Measurements from ENCODE around the gene ZNF519.

The ZNF519 gene

DNA sequence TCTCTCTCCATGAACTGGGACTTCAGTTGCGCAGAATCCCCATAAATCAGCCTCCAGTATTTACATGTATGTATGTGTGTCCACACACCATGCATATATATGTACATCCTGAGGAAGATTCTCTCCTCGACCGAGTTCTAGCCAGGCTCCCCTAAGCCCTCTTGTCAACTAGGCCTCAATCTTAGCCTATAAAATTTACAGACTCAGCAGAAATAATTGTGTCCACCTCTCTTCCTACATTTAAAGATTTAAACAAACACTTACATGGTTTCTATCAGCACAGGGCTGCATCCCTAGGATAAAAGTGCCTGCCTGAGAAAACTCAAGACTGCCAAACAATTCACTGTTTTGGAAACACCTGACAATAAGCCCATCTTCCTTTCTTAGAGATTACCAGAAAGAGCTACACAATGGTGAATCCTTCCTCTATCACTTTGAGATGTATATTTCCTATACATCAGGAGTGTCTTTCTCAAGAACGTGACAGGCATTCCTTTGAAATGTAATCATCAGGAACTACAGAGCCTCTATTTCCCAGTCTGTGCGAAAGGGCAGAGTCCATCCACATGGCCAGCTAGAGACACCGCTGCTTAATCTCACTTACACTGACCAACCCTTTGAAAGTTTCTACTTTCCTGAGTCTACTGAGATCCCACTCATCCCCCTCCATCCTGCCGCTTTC is 39.5 kb downstream of the ZNF519 start:
- WGBS (ENCODE audit: insufficient coverage, insufficient read length): no CpG with 5 or more reads among the region's 7 CpGs

DNA sequence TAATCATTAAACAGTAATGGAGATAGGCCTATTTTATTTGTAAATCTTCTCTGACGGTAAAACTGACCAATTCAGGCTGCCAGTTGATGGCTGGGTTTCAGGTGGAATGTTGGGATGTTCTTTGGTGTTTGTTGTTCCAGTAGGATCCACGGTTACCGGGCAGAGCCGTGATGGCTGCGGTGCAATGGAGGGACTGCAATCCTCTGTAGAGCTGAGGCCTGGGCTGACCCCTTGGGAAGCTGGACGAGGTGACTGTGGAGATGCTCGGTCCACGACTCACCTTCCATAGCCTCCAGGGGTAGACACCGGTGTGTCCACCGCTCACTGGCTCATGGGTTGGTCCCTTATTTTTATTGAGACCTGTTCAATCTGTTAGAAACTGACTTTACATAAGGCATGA is 42.5 kb downstream of the ZNF519 start:
- no peaks in the 10 kb centered on the region for H3K27me3 ChIP-seq (ENCODE audit: control insufficient read depth, insufficient read depth, low read length)
- H3K4me3 ChIP-seq (ENCODE audit: low read length): no peak overlapping the region
- H3K36me3 ChIP-seq (ENCODE audit: control insufficient read depth, insufficient read depth, low read length): no peaks in the 10 kb centered on the region
- no peak for DNase-seq (ENCODE audit: low read depth, low spot score)
- no CpG with 5 or more reads among the region's 10 CpGs for WGBS (ENCODE audit: insufficient coverage, insufficient read length)
- no peaks in the 10 kb centered on the region for H3K9me3 ChIP-seq (ENCODE audit: control insufficient read depth, insufficient read depth, low read length)
- H3K4me1 ChIP-seq (ENCODE audit: control insufficient read depth, insufficient read depth, low read length): peaks cover 2% of the 10 kb centered on the region; the same call in 1 of the 2 replicates
- H3K27ac ChIP-seq (ENCODE audit: low read length): no peak overlapping the region

More for the DNA sequence above, 39.5 kb downstream of the ZNF519 start:
- Histone ChIP-seq H3K27me3 (ENCODE audit: control insufficient read depth, insufficient read depth, low read length) (no peaks in the 10 kb centered on the region), H3K4me1 (ENCODE audit: control insufficient read depth, insufficient read depth, low read length) (no peaks in the 10 kb centered on the region), H3K9me3 (ENCODE audit: control insufficient read depth, insufficient read depth, low read length) (no peaks in the 10 kb centered on the region), H3K27ac (ENCODE audit: low read length) (no peak overlapping the region), H3K36me3 (ENCODE audit: control insufficient read depth, insufficient read depth, low read length) (no peaks in the 10 kb centered on the region), H3K4me3 (ENCODE audit: low read length) (no peak overlapping the region)
- DNase-seq (ENCODE audit: low read depth, low spot score): no peak

DNA sequence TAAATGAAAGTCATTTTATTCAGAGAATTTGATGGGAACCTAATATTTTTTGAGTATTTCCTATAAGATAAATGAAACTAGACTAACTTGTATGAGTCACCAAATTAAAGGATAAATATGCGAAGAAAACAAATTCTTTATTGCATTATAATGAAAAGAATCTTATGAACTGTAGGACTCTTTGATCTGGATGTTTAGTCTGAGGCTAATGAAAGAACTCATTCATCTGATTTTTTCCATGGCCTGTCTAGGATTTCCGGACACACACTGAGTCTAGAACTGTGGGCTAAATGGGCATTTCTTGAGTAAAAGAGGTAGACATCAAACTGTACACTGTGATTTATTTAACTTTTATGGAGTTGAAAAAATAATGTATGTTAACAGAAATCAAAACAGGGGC is 43.0 kb downstream of the ZNF519 start:
- H3K27ac ChIP-seq (ENCODE audit: low read length): no peak overlapping the region
- no peak for DNase-seq (ENCODE audit: low read depth, low spot score)
- H3K36me3 ChIP-seq (ENCODE audit: control insufficient read depth, insufficient read depth, low read length): no peaks in the 10 kb centered on the region
- H3K9me3 ChIP-seq (ENCODE audit: control insufficient read depth, insufficient read depth, low read length): no peaks in the 10 kb centered on the region
- WGBS (ENCODE audit: insufficient coverage, insufficient read length): no CpG with 5 or more reads among the region's 2 CpGs
- no peak overlapping the region for H3K4me3 ChIP-seq (ENCODE audit: low read length)
- no peaks in the 10 kb centered on the region for H3K27me3 ChIP-seq (ENCODE audit: control insufficient read depth, insufficient read depth, low read length)
- H3K4me1 ChIP-seq (ENCODE audit: control insufficient read depth, insufficient read depth, low read length): peaks cover 2% of the 10 kb centered on the region; the same call in 1 of the 2 replicates

DNA sequence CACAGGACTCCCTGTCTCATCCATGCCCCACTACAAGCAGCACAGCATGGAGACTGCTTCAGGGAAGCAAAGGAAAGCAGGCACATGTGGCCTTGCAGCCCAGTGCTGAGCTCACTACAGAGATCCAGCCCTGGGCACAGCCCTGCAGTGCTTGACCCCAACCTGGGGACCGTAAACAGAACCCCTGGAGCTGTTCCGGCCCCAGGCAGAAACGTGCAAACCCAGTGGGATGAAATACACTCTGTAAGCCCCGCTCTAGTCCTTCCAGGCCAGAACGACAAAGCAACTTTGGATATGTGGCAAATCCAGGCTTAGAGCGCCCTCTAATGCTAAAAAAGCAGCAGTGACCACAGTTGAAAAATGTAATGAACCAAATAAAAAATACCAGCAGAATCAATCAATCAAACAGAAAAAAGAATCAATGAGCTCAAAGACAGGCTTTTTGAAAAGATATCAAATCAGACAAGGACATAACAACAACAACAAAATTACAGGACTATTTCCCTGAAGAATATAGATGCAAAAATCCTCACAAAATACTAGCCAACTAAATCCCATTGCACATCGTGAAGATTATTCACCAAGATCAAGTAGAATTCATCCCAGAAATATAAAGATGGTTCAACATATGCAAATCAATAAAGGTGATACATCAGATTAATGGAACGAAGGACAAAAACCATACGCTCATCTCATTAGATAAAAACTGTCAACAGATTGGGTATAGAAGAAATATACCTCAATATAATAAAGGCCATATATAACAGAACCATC is 45.6 kb downstream of the ZNF519 start:
- no peak overlapping the region for H3K27ac ChIP-seq (ENCODE audit: low read length)
- H3K4me3 ChIP-seq (ENCODE audit: low read length): no peak overlapping the region
- no CpG with 5 or more reads among the region's 9 CpGs for WGBS (ENCODE audit: insufficient coverage, insufficient read length)
- no peak for DNase-seq (ENCODE audit: low read depth, low spot score)
- H3K4me1 ChIP-seq (ENCODE audit: control insufficient read depth, insufficient read depth, low read length): peaks cover 2% of the 10 kb centered on the region; the same call in 1 of the 2 replicates
- no peaks in the 10 kb centered on the region for H3K9me3 ChIP-seq (ENCODE audit: control insufficient read depth, insufficient read depth, low read length)
- H3K27me3 ChIP-seq (ENCODE audit: control insufficient read depth, insufficient read depth, low read length): no peaks in the 10 kb centered on the region
- H3K36me3 ChIP-seq (ENCODE audit: control insufficient read depth, insufficient read depth, low read length): no peaks in the 10 kb centered on the region

DNA sequence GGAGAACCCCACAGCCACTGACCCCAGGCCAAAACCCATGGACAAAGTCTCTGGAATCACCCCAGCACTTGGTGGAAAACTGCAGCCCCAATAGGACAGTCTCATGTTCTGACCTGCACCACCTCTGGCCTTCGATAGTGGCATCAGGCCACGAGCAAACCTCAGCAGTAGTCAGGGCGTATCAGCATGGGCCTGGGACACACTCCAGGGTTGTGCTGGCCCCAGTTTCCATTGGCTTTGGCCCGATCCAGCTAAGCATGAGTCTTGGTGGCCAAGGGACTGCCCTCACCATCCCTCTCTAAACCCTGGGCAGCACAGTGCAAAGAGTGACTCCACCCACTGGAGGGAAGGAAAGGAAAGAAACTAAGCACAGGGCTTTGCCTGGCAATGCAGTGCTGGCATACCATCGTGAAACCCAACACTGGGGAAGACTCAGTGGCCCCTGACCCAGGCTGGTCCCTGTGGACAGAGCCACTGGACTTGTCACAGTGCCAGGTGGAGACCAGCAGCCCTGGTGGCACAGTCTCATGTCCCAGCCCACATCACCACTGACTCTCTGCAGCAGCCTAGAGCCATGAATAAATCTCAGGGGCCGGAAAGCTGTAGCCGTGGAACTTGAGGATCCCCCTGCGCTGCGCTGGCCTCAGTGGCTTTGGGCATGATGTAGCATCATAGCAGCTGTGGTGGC is 46.3 kb downstream of the ZNF519 start:
- no peak for DNase-seq (ENCODE audit: low read depth, low spot score)
- WGBS (ENCODE audit: insufficient coverage, insufficient read length): no CpG with 5 or more reads among the region's 9 CpGs
- H3K27ac ChIP-seq (ENCODE audit: low read length): no peak overlapping the region

DNA sequence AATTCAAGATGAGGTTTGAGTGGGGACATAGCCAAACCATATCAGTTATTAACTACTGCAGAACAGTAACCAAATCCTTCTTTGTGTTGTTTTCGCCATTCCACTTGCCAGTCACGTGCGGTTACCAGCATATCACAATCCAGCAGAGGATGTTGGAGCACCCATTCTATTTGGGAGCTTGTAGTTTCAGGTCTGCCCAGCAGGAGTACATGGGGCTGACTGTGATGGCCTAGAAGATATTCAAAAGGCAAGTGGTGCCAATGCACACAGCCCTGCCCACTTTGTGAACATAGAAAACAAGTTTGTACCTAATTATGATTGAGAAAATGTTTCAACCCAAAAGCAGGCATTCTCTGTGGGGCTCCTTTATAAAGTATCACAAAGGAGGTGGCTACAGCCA is 57.0 kb downstream of the ZNF519 start:
- H3K27me3 ChIP-seq (ENCODE audit: control insufficient read depth, insufficient read depth, low read length): no peaks in the 10 kb centered on the region
- H3K4me1 ChIP-seq (ENCODE audit: control insufficient read depth, insufficient read depth, low read length): no peaks in the 10 kb centered on the region
- no peak overlapping the region for H3K27ac ChIP-seq (ENCODE audit: low read length)
- WGBS (ENCODE audit: insufficient coverage, insufficient read length): no CpG with 5 or more reads among the region's 3 CpGs
- no peak overlapping the region for H3K4me3 ChIP-seq (ENCODE audit: low read length)
- no peak for DNase-seq (ENCODE audit: low read depth, low spot score)
- H3K9me3 ChIP-seq (ENCODE audit: control insufficient read depth, insufficient read depth, low read length): no peaks in the 10 kb centered on the region
- no peaks in the 10 kb centered on the region for H3K36me3 ChIP-seq (ENCODE audit: control insufficient read depth, insufficient read depth, low read length)

More for the DNA sequence above, 46.3 kb downstream of the ZNF519 start:
- no peaks in the 10 kb centered on the region for H3K27me3 ChIP-seq (ENCODE audit: control insufficient read depth, insufficient read depth, low read length)
- H3K9me3 ChIP-seq (ENCODE audit: control insufficient read depth, insufficient read depth, low read length): no peaks in the 10 kb centered on the region
- no peaks in the 10 kb centered on the region for H3K36me3 ChIP-seq (ENCODE audit: control insufficient read depth, insufficient read depth, low read length)
- H3K4me1 ChIP-seq (ENCODE audit: control insufficient read depth, insufficient read depth, low read length): peaks cover 2% of the 10 kb centered on the region; the same call in 1 of the 2 replicates
- no peak overlapping the region for H3K4me3 ChIP-seq (ENCODE audit: low read length)

DNA sequence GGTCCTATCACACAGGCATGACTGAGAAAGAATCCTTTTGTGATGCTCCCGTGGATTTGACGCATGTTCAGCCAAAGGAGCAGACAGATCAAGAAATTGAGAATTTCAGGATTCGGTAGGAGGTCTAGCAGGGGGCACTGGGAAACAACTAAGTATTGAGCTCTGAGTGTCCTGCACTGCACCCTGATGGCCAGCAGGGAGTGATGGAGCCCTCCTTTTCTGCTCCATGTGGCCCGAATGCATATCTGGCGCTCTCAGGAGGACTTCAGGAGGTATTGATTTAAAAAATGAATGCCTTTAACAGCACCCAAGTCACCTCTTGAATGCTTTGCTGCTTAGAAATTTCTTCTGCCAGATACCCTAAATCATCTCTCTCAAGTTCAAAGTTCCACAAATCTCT is 58.0 kb downstream of the ZNF519 start:
- Histone ChIP-seq H3K9me3 (ENCODE audit: control insufficient read depth, insufficient read depth, low read length) (no peaks in the 10 kb centered on the region), H3K27ac (ENCODE audit: low read length) (no peak overlapping the region), H3K27me3 (ENCODE audit: control insufficient read depth, insufficient read depth, low read length) (no peaks in the 10 kb centered on the region), H3K4me3 (ENCODE audit: low read length) (no peak overlapping the region), H3K4me1 (ENCODE audit: control insufficient read depth, insufficient read depth, low read length) (no peaks in the 10 kb centered on the region), H3K36me3 (ENCODE audit: control insufficient read depth, insufficient read depth, low read length) (no peaks in the 10 kb centered on the region)
- WGBS (ENCODE audit: insufficient coverage, insufficient read length): no CpG with 5 or more reads among the region's 5 CpGs
- no peak for DNase-seq (ENCODE audit: low read depth, low spot score)

DNA sequence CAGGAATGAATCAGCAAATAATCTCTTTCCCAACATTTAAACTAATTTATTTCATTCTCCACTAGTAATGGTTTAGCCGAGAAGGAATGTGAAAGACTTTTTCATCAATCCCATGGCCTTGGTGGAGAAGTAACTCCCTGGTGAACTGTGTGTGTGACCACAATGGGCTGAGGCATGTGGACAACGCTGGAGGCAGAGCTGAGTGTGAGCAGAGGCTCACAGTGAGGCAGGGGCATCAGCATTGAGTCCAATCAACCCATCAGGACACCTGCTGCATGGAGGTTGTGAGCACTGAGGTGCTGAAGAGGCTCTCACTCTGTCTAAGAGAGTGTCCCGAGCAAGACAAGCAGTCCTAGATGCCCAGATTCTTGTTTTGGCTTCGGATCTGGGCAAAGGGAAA is 78.6 kb downstream of the ZNF519 start:
- DNase-seq (ENCODE audit: low read depth, low spot score): no peak
- no peaks in the 10 kb centered on the region for H3K9me3 ChIP-seq (ENCODE audit: control insufficient read depth, insufficient read depth, low read length)
- H3K36me3 ChIP-seq (ENCODE audit: control insufficient read depth, insufficient read depth, low read length): no peaks in the 10 kb centered on the region
- H3K4me3 ChIP-seq (ENCODE audit: low read length): no peak overlapping the region
- WGBS (ENCODE audit: insufficient coverage, insufficient read length): no CpG with 5 or more reads among the region's 4 CpGs
- no peak overlapping the region for H3K27ac ChIP-seq (ENCODE audit: low read length)
- no peaks in the 10 kb centered on the region for H3K4me1 ChIP-seq (ENCODE audit: control insufficient read depth, insufficient read depth, low read length)
- H3K27me3 ChIP-seq (ENCODE audit: control insufficient read depth, insufficient read depth, low read length): no peaks in the 10 kb centered on the region
